HG03066 (cell line): ENCODE measurements around the gene ASB16.

Experiments
- ATAC-seq: cut with Tn5 transposase; IDR thresholded peaks from one replicate; pipeline ENCODE4 v1.9.1; 2021; ENCODE audit warnings: low read depth; ENCODE audit not compliant: unreplicated experiment

The ASB16 gene

GRCh38 chr17:44187131-44187899, 16.8 kb downstream of the ASB16 start:
- peak; percentile 43 for ATAC-seq

- ATAC-seq: no peak
These were observed 18.3 kb downstream of the ASB16 start for GRCh38 chr17:44188576-44189403.

GRCh38 chr17:44190481-44190880, 20.0 kb downstream of the ASB16 start:
- no peak for ATAC-seq

GRCh38 chr17:44191369-44191768, 20.9 kb downstream of the ASB16 start:
- no peak for ATAC-seq

GRCh38 chr17:44191941-44192496, 21.5 kb downstream of the ASB16 start:
- no peak for ATAC-seq

- no peak for ATAC-seq
These were observed 22.2 kb downstream of the ASB16 start for GRCh38 chr17:44192750-44193149.

- no peak for ATAC-seq
These were observed 23.0 kb downstream of the ASB16 start for GRCh38 chr17:44193326-44194084.

- no peak for ATAC-seq
These were observed 26.6 kb downstream of the ASB16 start for GRCh38 chr17:44197107-44197506.

GRCh38 chr17:44197980-44198720, 27.6 kb downstream of the ASB16 start:
- ATAC-seq: no peak

- ATAC-seq: peak; percentile 19
These were observed 28.4 kb downstream of the ASB16 start for GRCh38 chr17:44198721-44199552.

- ATAC-seq: peak; percentile 64
These were observed 29.3 kb downstream of the ASB16 start, which contains the start of gene ATXN7L3 for GRCh38 chr17:44199553-44200477. Gene ATXN7L3, minus strand, starts transcription at chr17:44199884. Its CDS starts 1,814 bp downstream, at chr17:44198070.

- no peak for ATAC-seq
These were observed 30.1 kb downstream of the ASB16 start for GRCh38 chr17:44200478-44201155.

- ATAC-seq: no peak
These were observed 32.3 kb downstream of the ASB16 start for GRCh38 chr17:44202756-44203155.

- ATAC-seq: no peak
These were observed 33.4 kb downstream of the ASB16 start for GRCh38 chr17:44203731-44204440.

- no peak for ATAC-seq
These were observed 34.0 kb downstream of the ASB16 start for GRCh38 chr17:44204441-44204882.

- no peak for ATAC-seq
These were observed 35.7 kb downstream of the ASB16 start for GRCh38 chr17:44205962-44206824.
